ENCODE data around the gene DPYSL5. TPM values are rescaled to one million over a fixed set of nuclear protein-coding genes. Genes with fewer than 3 reads are reported as not detected.

Gene DPYSL5
- total RNA-seq, 1 donor = not detected

GRCh38 chr2:26913999-26914658, 66.2 kb downstream of the DPYSL5 start:
- no peak for TF ChIP-seq CTCF (IDR thresholded peaks at IDR 0.05; ENCODE audit: insufficient read depth, low read length)
- H3K4me3 ChIP-seq (ENCODE audit: low read depth, low read length) = no peak overlapping the region
- DNase-seq (ENCODE audit: low read depth) = no peak

- no peak overlapping the region for H3K4me3 ChIP-seq (ENCODE audit: low read depth, low read length)
- no peak for TF ChIP-seq CTCF (IDR thresholded peaks at IDR 0.05; ENCODE audit: insufficient read depth, low read length)
- no peak for DNase-seq (ENCODE audit: low read depth)
Measured at GRCh38 chr2:26914659-26915310, 66.9 kb downstream of the DPYSL5 start.

- no peak for DNase-seq (ENCODE audit: low read depth)
- TF ChIP-seq CTCF (IDR thresholded peaks at IDR 0.05; ENCODE audit: insufficient read depth, low read length) = no peak
- H3K4me3 ChIP-seq (ENCODE audit: low read depth, low read length) = no peak overlapping the region
Measured at GRCh38 chr2:26915316-26915715, 67.4 kb downstream of the DPYSL5 start.

- DNase-seq (ENCODE audit: low read depth) = no peak
- no peak overlapping the region for H3K4me3 ChIP-seq (ENCODE audit: low read depth, low read length)
- no peak for TF ChIP-seq CTCF (IDR thresholded peaks at IDR 0.05; ENCODE audit: insufficient read depth, low read length)
Measured at GRCh38 chr2:26916128-26916692, 68.3 kb downstream of the DPYSL5 start.

- DNase-seq (ENCODE audit: low read depth) = no peak
- no peak for TF ChIP-seq CTCF (IDR thresholded peaks at IDR 0.05; ENCODE audit: insufficient read depth, low read length)
- H3K4me3 ChIP-seq (ENCODE audit: low read depth, low read length) = no peak overlapping the region
Measured at GRCh38 chr2:26917135-26917836, 69.4 kb downstream of the DPYSL5 start.

GRCh38 chr2:26921323-26921722, 73.4 kb downstream of the DPYSL5 start:
- no peak for DNase-seq (ENCODE audit: low read depth)
- TF ChIP-seq CTCF (IDR thresholded peaks at IDR 0.05; ENCODE audit: insufficient read depth, low read length) = no peak
- no peak overlapping the region for H3K4me3 ChIP-seq (ENCODE audit: low read depth, low read length)

Data from fibroblast of the aortic adventitia (primary cell).